A549 (cell line): ENCODE results near the gene BFSP1. TPM values are rescaled to one million over a fixed set of nuclear protein-coding genes. Genes with fewer than 3 reads are reported as not detected.

Source experiments
- ATAC-seq, 2 experiments: fragments of 200-7000 bp in 1 of 2; fragments of >200 bp in 1 of 2; cut with Nextera tagmentation in 1 of 2; cut with Tn5 transposase in 1 of 2; 3 replicates each; pipeline versions ENCODE4 v1.8.0 to v1.9.1; 2018 to 2020; ENCODE audit warnings: mild to moderate bottlenecking in 1 of 2, moderate library complexity in 1 of 2
- CTCF ChIA-PET: fragments of 300-600 bp; sonication (Branson Sonifier 250); formaldehyde crosslinking; extraction: SDS; loops from one replicate; lab custom pipeline; 2021; ENCODE audit warnings: antibody characterized with exemption, inconsistent platforms; lab: Yijun Ruan, JAX
- POLR2A ChIA-PET: fragments of 350-600 bp; formaldehyde crosslinking; extraction: SDS; loops from one replicate; lab custom pipeline; 2021; ENCODE audit warnings: antibody characterized with exemption, inconsistent platforms; lab: Yijun Ruan, JAX
- DNase-seq, 2 experiments: peaks; one replicate each; pipeline versions ENCODE4 v3.0.0 to v3.0.0-alpha.2; 2011 to 2016; ENCODE audit warnings: low read depth in 1 of 2, low spot score in 1 of 2
- FAIRE-seq: peaks from 2 replicates; lab custom pipeline; 2011; peaks lifted over from hg19 to GRCh38; lab: Jason Lieb, UNC
- H3K27ac ChIP-seq, 2 experiments: fragments of >200 bp; sonication (Bioruptor Twin); formaldehyde crosslinking; 3 replicates each; pipeline ENCODE4 v1.5.1; 2016 to 2017
- H3K4me1 ChIP-seq: fragments of >200 bp; sonication (Bioruptor Twin); formaldehyde crosslinking; 3 replicates; pipeline ENCODE4 v1.6.1; 2016
- H3K4me2 ChIP-seq: fragments of >200 bp; sonication (Bioruptor Twin); formaldehyde crosslinking; 3 replicates; pipeline ENCODE4 v1.6.1; 2016
- H3K4me3 ChIP-seq: fragments of >200 bp; sonication (Bioruptor Twin); formaldehyde crosslinking; 3 replicates; pipeline ENCODE4 v1.5.1; 2016
- H3K9me3 ChIP-seq: fragments of >200 bp; sonication (Bioruptor Twin); formaldehyde crosslinking; 3 replicates; pipeline ENCODE4 v1.6.1; 2016
- BCL3 ChIP-seq: fragments of >200 bp; sonication (Bioruptor Twin); formaldehyde crosslinking; IDR thresholded peaks from 3 replicates; pipeline ENCODE4 v1.6.1; 2016
- BHLHE40 ChIP-seq: IDR thresholded peaks from 2 replicates; pipeline ENCODE4 v1.6.1; 2012; ENCODE audit warnings: low read depth, low read length, inconsistent platforms
- CBX8 ChIP-seq: fragments of 200-600 bp; sonication (generic); IDR thresholded peaks from 2 replicates; pipeline ENCODE4 v1.6.1; 2016
- CEBPB ChIP-seq, 2 experiments: fragments of >200 bp in 1 of 2; sonication (Bioruptor Twin) in 1 of 2; formaldehyde crosslinking in 1 of 2; IDR thresholded peaks; 2 replicates each; pipeline ENCODE4 v1.6.1; 2012 to 2016
- CHD4 ChIP-seq: fragments of 200-600 bp; sonication (generic); IDR thresholded peaks from 2 replicates; pipeline ENCODE4 v1.6.1; 2016; ENCODE audit warnings: antibody characterized with exemption, mild to moderate bottlenecking, borderline replicate concordance
- EHF ChIP-seq: fragments of 250-450 bp; sonication (Bioruptor Pico); IDR thresholded peaks from 2 replicates; pipeline ENCODE4 v1.5.0; 2020; ENCODE audit warnings: mild to moderate bottlenecking
- EHMT2 ChIP-seq: fragments of 200-600 bp; sonication (generic); IDR thresholded peaks from 2 replicates; pipeline ENCODE4 v1.6.1; 2016; ENCODE audit warnings: antibody characterized with exemption, low read depth, mild to moderate bottlenecking, moderate library complexity
- ESRRA ChIP-seq: fragments of 150-350 bp; IDR thresholded peaks from 2 replicates; pipeline ENCODE4 v1.6.1; 2014; ENCODE audit warnings: mild to moderate bottlenecking, low read length, borderline replicate concordance
- FOSL2 ChIP-seq, 2 experiments: fragments of 450-650 bp in 1 of 2; fragments of >200 bp in 1 of 2; sonication (Bioruptor Twin) in 1 of 2; formaldehyde crosslinking; IDR thresholded peaks; 2 replicates each; pipeline versions ENCODE4 v1.5.0 to v1.6.1; 2016 to 2020; ENCODE audit warnings: mild to moderate bottlenecking in 1 of 2, moderate library complexity in 1 of 2
- HMGXB4 ChIP-seq: fragments of 250-450 bp; sonication (Bioruptor Pico); IDR thresholded peaks from 2 replicates; pipeline ENCODE4 v1.5.0; 2021; ENCODE audit warnings: mild to moderate bottlenecking, moderate library complexity, borderline replicate concordance
- KDM1A ChIP-seq: fragments of 200-600 bp; sonication (generic); IDR thresholded peaks from 2 replicates; pipeline ENCODE4 v1.6.1; 2016; ENCODE audit warnings: low read depth, mild to moderate bottlenecking
- MAFK ChIP-seq: fragments of 450-650 bp; IDR thresholded peaks from 2 replicates; pipeline ENCODE4 v1.6.1; 2014; ENCODE audit not compliant: partially characterized antibody
- MYC ChIP-seq: IDR thresholded peaks from 2 replicates; pipeline ENCODE4 v1.6.1; 2012; ENCODE audit warnings: mild to moderate bottlenecking, inconsistent platforms, low read length, improper control_type of control experiment, borderline replicate concordance
- NFE2L2 ChIP-seq: fragments of 150-350 bp; conservative IDR thresholded peaks from 2 replicates; pipeline ENCODE4 v1.6.1; 2014; ENCODE audit warnings: low read length
- RAD21 ChIP-seq, 2 experiments: fragments of >200 bp in 1 of 2; sonication (Bioruptor Twin) in 1 of 2; formaldehyde crosslinking in 1 of 2; IDR thresholded peaks in 1 of 2; conservative IDR thresholded peaks in 1 of 2; 2 replicates in 1 of 2; 3 replicates in 1 of 2; pipeline ENCODE4 v1.6.1; 2012 to 2018; ENCODE audit warnings: inconsistent platforms in 1 of 2
- REST ChIP-seq: fragments of 200-600 bp; sonication (generic); IDR thresholded peaks from 2 replicates; pipeline ENCODE4 v1.6.1; 2016; ENCODE audit warnings: antibody characterized with exemption, mild to moderate bottlenecking, moderate library complexity
- RFX5 ChIP-seq: fragments of 450-650 bp; IDR thresholded peaks from 2 replicates; pipeline ENCODE4 v1.7.1; 2014; ENCODE audit warnings: antibody characterized with exemption, mild to moderate bottlenecking, moderate library complexity
- TFCP2L1 ChIP-seq: fragments of 250-450 bp; sonication (Bioruptor Pico); IDR thresholded peaks from 2 replicates; pipeline ENCODE4 v1.5.0; 2021; ENCODE audit warnings: mild to moderate bottlenecking
- WGBS: methylation state at CpG from one replicate; pipeline ENCODE4 v1.1.6; 2017; ENCODE audit errors: missing lambda C conversion rate; 5-methylcytosine and 5-hydroxymethylcytosine counted together
- polyA plus RNA-seq, 4 experiments: library from polyadenylated mRNA; depleted of rRNA in 3 of 4; stranded (reverse); fragments of >200 nt; fragmentation: RNase III in 1 of 4; extraction: RNeasy Plus Mini Kit Qiagen cat#74134 plus additional on column Dnase treatment in 1 of 4; gene quantifications; 2 replicates in 3 of 4; 3 replicates in 1 of 4; pipeline ENCODE4 v1.2.3, GENCODE V29; 2011 to 2017

BFSP1 gene
- polyA plus RNA-seq, 2 of the 4 experiments (the other 2 are of a cell fraction): 7.2 to 8.3 TPM

- Histone ChIP-seq H3K4me2 (no peak overlapping the region), H3K4me3 (no peak overlapping the region), H3K27ac (no peak overlapping the region), H3K4me1 (no peaks in the 10 kb centered on the region), H3K9me3 (no peaks in the 10 kb centered on the region)
- 60% methylated on average over 7 of the region's 7 CpGs for WGBS
- POLR2A ChIA-PET: no interaction called here
- ATAC-seq (no peak; a peak in 1 of 6 replicates), FAIRE-seq (no peak), DNase-seq (no peak)
- CTCF ChIA-PET: interaction anchor here (1.0 kb wide), 1 partner anchor 448 kb away, joined by 3 read pairs; no protein-coding TSS in a partner anchor
- TF ChIP-seq MYC (no peak), ESRRA (no peak), TFCP2L1 (CRISPR knock-in tag) (no peak), CBX8 (no peak)
Observed at GRCh38 chr20:17490501-17490900, 40.7 kb downstream of the BFSP1 start.

GRCh38 chr20:17488916-17489600 is 42.1 kb downstream of the BFSP1 start:
- CTCF ChIA-PET: interaction anchor here (0.8 to 1.3 kb wide), 4 partner anchors 8 to 15 kb away, joined by 3 read pairs; no protein-coding TSS in a partner anchor
- no peak for FAIRE-seq
- Histone ChIP-seq H3K9me3 (no peaks in the 10 kb centered on the region), H3K4me1 (no peaks in the 10 kb centered on the region), H3K27ac (no peak overlapping the region), H3K4me2 (no peak overlapping the region), H3K4me3 (no peak overlapping the region)
- WGBS: 36% methylated on average over 9 of the region's 9 CpGs
- POLR2A ChIA-PET: no interaction called here
- no peak for DNase-seq
- TF ChIP-seq EHMT2 (no peak), CHD4 (no peak)
- no peak for ATAC-seq

- Histone ChIP-seq H3K4me2 (no peak overlapping the region), H3K4me3 (no peak overlapping the region), H3K4me1 (no peaks in the 10 kb centered on the region), H3K9me3 (no peaks in the 10 kb centered on the region), H3K27ac (no peak overlapping the region)
- POLR2A ChIA-PET: no interaction called here
- DNase-seq: no peak
- CTCF ChIA-PET: no interaction called here
- ATAC-seq: no peak
- WGBS: 18% methylated on average over 2 of the region's 2 CpGs
- FAIRE-seq: peak; percentile 7
- no peak for TF ChIP-seq RAD21 (conservative IDR thresholded peaks at IDR 0.05 in 1 of 2, IDR thresholded peaks at IDR 0.05 in 1 of 2)
- TF ChIP-seq BCL3: no peak
- peak in 1 of 2 experiments; percentile 8; a peak in 1 of 4 replicates for TF ChIP-seq CEBPB (IDR thresholded peaks at IDR 0.05)
- no peak for TF ChIP-seq BHLHE40
- no peak for TF ChIP-seq REST
Observed at GRCh38 chr20:17485017-17485416, 46.2 kb downstream of the BFSP1 start.

- 44% methylated on average over 5 of the region's 5 CpGs for WGBS
- Histone ChIP-seq H3K9me3 (no peaks in the 10 kb centered on the region), H3K27ac (no peak overlapping the region), H3K4me1 (no peaks in the 10 kb centered on the region), H3K4me2 (no peak overlapping the region), H3K4me3 (no peak overlapping the region)
- ChIA-PET POLR2A (no interaction called here), CTCF (interaction anchor here (1.7 kb wide), 1 partner anchor 22 kb away, joined by 6 read pairs; no protein-coding TSS in a partner anchor)
- no peak for TF ChIP-seq KDM1A
- TF ChIP-seq EHF (CRISPR knock-in tag): no peak
- no peak for TF ChIP-seq MAFK
- no peak for TF ChIP-seq NFE2L2
- TF ChIP-seq CBX8: no peak
- no peak for TF ChIP-seq RFX5
- no peak for TF ChIP-seq CEBPB (IDR thresholded peaks at IDR 0.05)
- TF ChIP-seq HMGXB4 (CRISPR knock-in tag): no peak
- no peak for TF ChIP-seq EHMT2
- TF ChIP-seq FOSL2 (IDR thresholded peaks at IDR 0.05): no peak
- no peak for TF ChIP-seq FOSL2 (CRISPR knock-in tag; IDR thresholded peaks at IDR 0.05)
- DNase-seq (no peak), FAIRE-seq (no peak), ATAC-seq (0 out of 6 replicates have a peak, but pooled peaks of 1 of the 2 experiments have one; percentile 19)
Observed at GRCh38 chr20:17482536-17482935, 48.6 kb downstream of the BFSP1 start.
